GM18507 (cell line): Measurements from ENCODE around the gene LHX4.
"Not testable (repeated sequence)": the region's sequence is repeated elsewhere in the genome, so short reads cannot be mapped to it uniquely, and the experiment has no call there.

ENCODE experiments used
- DNase-seq: peaks from one replicate; pipeline ENCODE4 v3.0.0; 2011; ENCODE audit warnings: low read depth; ENCODE audit not compliant: insufficient read length; ENCODE audit errors: extremely low spot score
- FAIRE-seq: peaks from 2 replicates; lab custom pipeline; 2011; peaks lifted over from hg19 to GRCh38; lab: Jason Lieb, UNC

LHX4 gene

DNA sequence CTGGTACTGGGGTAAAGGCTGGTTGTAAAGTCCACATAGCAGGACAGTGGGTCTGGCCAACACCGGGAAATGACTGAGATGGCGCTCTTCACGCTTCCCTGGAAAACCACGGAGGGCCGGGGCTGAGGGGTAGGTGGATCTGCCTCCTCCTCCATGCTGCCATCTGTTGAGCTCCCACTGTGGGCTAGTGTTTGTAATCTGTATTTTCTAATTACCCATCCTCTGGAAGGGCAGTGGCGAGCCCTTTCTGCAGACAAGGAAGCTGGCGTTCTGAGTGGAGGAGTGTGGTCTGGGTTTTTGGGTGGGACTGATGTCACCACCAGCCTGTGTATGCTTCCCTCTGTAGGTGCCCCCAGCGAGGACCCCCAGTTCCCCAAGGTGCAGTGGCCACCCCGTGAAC is 34.1 kb upstream of the LHX4 start:
- DNase-seq (no peak), FAIRE-seq (no peak)

DNA sequence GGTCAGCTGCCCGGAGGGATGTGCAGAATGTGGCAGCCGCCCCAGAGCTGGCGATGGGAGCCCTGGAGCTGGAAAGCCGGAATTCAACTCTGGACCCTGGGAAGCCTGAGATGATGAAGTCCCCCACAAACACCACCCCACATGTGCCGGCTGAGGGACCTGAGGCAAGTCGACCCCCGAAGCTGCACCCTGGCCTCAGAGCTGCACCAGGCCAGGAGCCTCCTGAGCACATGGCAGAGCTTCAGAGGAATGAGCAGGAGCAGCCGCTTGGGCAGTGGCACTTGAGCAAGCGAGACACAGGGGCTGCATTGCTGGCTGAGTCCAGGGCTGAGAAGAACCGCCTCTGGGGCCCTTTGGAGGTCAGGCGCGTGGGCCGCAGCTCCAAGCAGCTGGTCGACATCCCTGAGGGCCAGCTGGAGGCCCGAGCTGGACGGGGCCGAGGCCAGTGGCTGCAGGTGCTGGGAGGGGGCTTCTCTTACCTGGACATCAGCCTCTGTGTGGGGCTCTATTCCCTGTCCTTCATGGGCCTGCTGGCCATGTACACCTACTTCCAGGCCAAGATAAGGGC is 33.5 kb upstream of the LHX4 start:
- no peak for DNase-seq
- no peak for FAIRE-seq

DNA sequence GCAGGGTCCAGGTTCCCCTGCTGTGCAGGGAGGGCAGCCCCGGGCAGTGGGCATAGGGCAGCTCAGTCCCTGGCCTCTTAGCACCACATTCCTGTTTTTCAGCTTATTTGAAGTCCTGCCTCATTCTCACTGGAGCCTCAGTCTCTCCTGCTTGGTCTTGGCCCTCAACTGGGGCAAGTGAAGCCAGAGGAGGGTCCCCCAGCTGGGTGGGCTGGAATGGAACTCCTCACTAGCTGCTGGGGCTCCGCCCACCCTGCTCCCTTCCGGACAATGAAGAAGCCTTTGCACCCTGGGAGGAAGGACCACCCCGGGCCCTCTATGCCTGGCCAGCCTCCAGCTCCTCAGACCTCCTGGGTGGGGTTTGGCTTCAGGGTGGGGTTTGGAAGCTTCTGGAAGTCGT is 32.8 kb upstream of the LHX4 start:
- FAIRE-seq (no peak), DNase-seq (no peak)

DNA sequence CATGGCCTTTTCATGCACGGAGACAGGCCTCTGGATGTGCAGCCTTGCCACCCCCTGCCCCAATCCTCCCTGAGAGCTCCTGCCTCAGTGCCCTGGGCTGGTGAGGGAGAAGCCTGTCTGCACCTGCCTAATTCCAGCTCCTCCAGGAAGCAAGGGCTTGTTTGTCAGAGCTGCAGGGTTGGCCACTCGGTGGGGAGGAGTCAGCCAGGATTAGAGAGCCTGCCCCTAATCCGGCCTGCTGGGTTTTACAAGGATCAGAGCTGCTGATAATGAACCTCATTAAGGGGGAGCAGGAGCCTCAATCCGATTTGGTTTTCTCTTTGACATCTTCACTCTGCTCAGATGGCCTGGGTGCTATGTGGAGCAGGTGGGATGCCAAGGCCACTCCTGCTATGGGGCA is 31.9 kb upstream of the LHX4 start:
- no peak for FAIRE-seq
- DNase-seq: no peak

DNA sequence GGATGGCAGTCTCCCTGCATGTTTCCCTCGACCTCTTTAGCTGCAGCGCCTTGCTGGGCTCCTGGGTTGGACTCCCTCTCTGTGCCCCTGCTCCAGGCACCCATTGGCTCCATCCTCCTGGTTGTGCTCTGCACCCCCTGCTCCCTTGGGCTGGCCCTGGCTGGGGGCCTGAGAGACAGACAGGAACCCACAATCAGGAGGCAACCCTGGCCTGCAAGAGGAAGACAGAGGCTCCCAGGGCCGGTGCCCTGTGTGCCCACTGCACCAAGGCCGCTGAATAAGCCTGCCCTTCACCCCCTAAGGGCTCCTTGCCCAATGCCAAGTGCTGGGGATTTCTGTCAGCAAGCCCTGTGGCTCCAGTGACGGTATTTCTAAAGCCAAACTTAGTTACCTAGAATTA is 31.5 kb upstream of the LHX4 start:
- no peak for DNase-seq
- FAIRE-seq: no peak

DNA sequence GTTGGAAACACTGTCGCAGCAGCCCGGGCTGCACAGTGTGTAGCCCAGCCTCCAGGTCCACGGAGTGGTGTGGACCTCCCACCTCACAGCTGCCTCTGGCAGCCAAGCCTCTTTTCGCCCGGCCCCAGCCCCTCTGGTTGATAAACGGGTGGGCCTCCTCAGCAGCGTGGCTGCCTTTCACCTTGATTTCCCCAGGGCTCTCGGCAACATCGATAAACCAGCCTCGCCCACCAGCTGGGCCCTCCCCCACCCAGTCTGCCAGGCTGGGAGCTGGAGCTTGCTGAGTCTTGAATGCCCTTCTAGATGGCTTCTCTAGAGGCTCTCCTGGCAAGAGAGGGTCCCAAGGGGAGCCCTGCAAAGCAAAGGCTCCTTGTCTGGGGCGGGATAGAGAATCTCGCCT is 31.0 kb upstream of the LHX4 start:
- FAIRE-seq (no peak), DNase-seq (no peak)

DNA sequence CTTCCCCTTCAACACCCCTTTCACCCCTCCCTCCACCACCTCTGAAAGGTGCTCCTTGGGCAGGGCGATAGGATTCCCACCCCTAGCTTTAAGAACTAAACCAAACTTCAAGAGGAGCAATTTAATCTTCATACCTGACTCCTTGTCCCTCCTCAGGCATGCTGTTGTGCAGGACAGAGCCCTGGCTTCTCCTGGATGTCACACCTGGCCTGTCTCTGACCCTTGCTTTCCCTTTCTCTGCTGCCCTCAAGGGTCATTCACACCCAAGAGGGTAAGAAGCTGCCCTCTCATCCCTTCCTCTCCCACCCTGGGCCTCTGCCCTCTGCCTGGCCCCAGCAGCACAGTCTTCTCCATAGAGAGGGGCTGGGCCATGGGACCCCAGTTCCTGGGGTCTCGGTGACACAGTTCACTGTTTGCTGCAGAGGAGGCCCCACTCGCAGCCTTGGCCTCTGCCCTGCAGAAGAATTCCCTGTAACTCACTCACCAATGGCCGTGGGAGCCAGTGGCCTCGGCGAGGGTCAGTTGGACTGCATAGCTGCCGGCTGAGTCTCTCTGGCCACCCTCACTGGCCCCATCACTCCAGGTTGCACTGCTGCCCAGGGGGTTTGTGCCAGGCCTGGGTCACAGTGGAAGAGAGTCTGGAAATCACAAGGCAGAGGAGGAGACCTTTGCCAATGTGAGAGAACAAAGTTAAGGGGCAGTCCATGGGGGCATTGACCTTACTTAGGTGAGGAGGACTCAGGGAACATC is 28.4 kb upstream of the LHX4 start:
- FAIRE-seq (no peak), DNase-seq (no peak)

DNA sequence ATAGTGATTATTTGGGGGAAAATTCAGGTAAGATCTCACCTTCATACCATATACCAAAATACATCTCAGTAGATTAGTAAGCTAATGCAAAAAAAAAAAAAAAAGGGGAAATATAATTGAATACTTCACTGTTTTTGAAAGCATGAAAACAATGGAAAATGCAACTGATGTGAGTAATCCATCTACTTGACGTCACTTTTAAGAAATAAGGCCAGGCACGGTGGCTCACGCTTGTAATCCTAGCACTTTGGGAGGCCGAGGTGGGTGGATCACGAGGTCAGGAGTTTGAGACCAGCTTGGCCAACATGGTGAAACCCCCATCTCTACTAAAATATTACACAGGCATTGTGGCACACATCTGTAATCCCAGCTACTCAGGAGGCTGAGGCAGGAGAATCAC is 27.5 kb upstream of the LHX4 start:
- not testable (repeated sequence) for DNase-seq, FAIRE-seq

DNA sequence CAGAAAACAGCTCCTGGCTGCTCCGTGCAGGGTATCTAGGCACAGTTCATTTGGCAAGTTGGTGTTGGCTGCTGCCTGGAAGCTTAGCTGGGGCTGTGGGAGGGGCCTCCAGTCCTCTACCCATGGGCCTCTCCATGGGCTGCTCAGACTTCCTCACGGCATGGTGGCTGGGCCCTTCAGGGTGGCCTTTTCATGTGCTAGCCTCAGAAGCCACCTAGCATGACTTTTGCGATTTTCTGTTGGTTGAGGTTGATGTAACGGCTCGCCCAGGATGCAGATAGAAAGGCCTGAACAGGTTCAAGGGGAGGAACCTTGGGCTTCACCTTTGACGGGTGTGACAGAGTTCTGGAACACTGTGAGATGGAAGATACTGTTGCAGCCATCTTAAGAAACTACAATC is 25.8 kb upstream of the LHX4 start:
- no peak for FAIRE-seq

DNA sequence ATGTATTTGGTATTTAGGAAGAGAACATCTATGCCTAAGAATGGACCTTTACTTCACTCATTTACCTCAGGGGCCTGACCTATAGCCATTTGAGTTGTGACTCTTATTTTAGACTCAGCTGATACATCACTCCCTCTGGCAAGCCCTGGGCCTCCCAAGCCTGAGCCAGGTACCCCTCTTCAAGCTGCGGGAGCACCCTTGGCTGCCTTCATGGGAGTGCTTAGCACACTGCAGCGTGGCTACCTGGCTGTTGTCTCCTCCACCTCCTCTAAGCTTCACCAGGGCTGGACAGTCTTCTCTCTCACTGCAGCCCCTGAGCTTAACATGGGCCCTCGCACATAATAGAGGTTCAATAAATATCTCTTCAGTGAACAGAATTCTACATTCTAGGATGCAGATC is 23.5 kb upstream of the LHX4 start:
- FAIRE-seq (no peak), DNase-seq (no peak)

More for the DNA sequence above, 25.8 kb upstream of the LHX4 start:
- no peak for DNase-seq

DNA sequence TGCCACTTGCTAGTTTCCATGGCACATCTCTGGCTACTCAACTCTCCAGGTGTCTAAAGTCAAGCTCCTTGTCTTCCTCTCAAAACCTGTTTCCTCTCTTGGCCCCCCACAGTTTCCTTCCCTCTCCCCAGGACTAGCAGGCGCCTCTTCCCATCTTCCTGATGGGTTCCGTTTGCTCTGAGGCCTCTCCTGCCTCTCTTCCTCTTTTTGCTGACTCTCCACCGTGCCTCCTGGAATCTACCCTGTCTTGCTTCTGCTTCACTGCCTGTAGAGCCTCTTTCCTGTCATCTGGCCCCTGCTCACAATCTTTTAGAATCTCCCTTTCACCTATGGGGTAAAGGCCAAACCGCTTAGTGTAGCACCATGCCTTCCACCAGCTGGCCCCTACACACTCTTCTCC is 21.8 kb upstream of the LHX4 start:
- no peak for FAIRE-seq
- DNase-seq: no peak

DNA sequence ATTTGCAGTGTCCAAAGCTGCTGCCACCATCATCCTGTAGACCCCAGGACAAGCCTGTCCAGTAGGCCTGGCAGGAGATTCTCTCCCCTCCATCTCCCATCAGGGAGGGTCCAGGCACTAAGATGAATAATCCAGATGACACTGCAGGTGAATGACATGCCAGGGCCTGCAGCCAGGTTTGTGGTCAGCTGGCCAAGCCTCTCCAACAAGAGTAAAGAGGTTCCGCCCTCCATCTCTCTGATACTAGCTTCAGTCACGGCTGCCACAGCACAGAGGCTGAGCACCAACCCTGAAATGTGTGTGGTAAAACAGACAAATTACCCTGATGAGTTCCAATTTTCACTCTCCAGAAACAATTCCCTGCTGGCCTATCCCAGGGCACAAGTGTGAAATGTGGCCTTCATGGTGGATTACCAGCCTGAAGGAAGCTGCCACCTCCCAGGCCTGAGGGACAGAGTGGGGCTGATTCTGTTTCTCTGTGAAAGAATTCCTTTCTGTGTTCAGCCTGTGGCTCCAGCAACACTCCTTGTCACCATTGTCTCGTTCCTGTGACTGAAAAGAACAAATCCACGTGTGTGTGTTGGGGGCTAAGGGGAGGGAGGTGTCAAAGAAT is 19.9 kb upstream of the LHX4 start:
- no peak for FAIRE-seq

DNA sequence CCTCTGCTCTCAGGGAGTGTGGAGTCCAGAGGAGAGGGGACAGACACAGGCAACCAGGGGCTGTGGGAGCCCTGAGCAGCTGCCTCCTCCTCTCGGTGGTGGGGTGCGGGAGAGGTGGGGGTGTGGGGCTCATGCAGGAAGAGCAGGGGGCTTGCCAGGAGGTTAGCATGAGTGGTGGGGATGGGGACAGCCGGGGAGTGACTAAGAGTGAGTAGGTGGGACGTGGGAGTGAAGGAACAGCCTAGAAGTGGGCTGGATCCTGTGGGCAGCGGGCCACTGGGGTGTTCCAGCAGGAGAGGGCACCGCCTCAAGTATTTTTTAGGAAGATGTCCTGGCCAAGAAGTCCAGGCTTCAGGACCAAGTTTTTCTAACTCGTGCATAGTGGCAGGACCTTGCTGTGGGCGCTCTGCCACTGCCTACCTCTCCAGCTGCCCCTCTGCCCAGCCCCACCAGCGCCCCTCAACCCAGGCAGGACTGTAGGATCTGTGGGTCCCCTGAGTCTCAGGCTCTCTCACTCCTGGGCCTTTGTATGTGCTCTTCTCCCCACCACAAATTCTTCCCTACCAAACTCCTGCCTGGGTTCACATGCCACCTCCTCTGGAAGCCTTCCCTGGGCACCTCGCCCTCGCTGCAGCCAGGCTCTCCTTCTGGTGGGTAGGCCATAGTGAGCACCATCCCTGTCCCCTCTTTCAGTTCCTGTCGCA is 18.8 kb upstream of the LHX4 start:
- DNase-seq (no peak), FAIRE-seq (no peak)

More for the DNA sequence above, 19.9 kb upstream of the LHX4 start:
- no peak for DNase-seq

DNA sequence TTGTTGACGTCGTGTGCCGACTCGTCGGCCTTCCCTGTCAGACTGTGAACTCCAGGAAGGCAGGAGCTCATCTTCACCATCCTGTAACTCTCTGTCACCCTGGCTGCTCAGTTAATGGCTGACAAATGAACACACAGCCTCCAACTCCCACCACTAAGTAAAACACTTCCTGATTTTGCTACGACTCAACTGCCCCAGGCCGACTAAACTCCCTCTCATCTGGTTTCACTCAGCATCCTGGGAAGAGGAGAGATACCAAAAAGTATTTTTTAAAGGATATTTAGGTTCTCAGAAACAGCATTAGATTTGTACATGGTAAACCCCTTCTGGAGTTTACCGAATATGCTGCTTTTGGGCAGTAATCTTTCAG is 18.2 kb upstream of the LHX4 start:
- FAIRE-seq: no peak

DNA sequence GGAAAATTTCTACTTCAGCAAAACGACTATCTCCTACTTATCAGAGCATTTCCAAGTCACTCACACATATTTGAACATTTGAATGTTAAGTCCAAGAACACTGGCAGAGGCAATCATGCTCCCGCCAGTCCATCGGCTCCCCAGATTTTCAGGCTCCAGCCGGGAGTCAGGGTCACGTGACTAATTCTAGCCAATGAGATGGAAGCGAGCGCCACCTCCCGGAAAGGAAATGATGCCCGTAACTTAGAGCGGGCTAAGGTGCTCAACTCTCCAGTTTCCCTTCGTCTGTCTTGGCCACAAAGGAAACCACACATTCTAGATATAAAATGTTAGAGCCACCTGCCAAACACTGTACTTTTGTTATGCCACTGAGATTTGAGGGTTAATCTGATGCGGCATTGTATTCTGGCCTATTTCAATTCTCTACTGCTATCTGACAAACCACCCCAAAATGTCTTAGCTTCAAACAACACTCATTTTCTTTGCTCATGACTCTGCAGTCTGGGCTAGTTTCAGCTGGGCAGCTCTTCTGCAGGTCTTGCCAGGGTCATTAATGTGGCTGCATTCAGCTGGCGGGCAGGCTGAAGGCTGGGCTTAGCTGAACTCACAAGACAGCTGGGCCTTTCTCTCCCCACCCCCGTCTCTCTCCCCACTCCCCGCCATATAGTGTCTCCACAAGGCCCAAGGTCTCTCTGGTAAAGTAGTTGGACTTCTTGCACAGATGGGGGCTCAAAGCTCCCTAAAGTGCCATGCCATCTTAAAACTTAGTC is 16.5 kb upstream of the LHX4 start:
- FAIRE-seq (no peak), DNase-seq (no peak)

More for the DNA sequence above, 18.2 kb upstream of the LHX4 start:
- no peak for DNase-seq

DNA sequence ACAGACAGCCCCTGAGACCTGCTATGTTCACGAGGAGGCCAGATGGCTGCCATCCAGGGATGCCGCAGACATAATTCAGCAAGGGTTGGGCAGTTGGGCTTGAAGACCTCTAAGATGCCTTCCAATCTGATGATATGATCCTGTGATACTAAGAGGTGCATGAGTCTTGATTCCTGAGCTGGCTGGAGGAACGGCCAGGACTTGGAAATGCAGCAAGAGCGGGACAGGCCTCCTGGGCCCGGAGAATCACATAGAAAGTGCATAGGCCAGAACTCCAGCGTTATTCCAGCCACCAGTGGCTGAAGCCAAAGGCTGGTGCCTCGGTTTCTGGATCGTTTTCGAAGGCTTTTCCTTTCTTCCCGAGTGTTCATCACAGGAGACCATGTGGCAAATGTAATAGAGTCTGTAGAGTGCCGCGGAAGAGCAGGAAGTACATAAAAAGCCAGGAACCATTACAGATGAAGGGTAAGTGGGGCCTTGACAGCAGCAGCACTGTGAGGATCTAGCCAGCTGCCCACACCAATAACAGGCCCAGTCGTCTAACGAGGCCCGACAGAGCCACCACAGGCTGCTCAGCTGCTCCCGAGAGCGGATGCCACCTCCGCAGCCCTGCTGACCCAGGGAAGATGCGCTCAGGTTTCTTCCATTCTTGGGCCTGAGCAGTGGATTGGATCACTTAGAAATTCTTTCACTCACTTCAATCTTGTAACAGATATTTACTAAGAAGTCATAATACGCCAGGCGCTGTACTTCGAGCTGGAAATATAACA is 14.0 kb upstream of the LHX4 start:
- DNase-seq: no peak
- FAIRE-seq: no peak

DNA sequence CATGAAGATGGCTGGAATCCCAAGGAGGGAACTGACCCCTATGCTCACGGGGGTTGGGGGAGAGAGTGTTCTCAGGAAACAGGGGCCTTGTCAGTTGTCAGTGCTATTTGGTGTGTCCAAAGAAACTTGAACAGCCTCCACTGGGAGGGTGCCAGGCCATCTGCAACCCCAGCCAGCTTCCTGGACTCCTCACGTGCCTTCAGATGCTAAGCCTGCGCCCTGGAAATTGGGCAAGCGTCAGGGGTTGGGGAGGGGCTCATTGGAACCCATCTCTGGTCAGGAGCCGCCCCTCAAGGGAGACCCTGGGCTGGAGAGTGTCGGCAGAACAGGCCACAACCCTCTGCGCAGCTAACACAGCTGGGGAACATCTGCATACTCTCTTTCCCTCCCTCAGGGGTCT is 13.1 kb upstream of the LHX4 start:
- FAIRE-seq: no peak
- DNase-seq: no peak

DNA sequence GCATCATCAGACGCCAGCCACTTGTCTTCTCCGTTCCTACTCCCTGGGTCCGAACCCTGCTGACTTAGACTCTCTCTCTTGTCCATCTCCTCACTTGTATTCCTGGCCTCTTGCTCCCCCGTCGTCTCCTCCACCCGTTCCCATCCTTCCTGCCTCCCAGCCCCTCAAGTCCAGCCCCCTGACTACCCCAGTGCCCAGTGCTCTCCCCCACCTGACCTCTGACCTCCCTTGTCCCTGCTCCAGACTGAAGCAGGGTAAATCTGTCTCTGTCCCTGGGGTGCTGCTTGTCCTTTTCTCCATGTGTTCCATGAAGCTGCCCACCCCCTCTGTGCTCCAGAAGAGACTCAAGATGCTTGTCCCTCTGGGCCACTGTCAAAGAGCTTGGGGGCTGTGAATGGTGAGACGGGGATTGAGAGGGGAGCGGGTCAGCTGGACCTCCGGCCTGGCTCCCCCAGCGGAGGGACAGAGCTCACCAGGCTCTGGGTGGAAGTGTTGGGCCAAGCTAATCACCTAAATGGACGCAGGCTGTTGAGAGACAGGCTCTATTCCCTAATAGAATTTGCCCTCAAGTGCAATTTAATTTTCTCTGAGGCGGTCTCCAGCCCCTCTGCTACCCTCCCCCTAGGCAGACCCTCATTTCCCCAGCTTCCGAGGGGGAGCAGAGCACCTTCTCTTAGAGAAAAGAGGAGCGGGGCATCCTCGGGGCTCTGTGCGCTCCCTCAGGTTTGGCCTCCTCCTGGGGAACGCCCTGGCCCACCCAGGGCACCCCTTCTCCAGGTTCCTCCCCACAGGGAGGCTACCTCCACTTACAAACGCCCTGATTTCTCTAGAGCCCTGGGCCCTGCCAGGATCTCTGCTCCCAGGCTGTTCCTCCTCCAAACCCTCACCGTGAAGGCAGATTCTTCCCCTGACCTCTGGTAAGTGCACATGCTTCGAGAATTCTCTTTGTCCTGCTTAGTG is 11.0 kb upstream of the LHX4 start:
- no peak for FAIRE-seq
- DNase-seq: no peak
